GM12875 (cell line): ENCODE results near the gene LGR4.

Experiments
- H3K4me3 ChIP-seq: one replicate; pipeline ENCODE4 v1.5.1; 2011; ENCODE audit warnings: low read depth, low read length, control low read depth
- TF ChIP-seq, protein P1 (sequence below): IDR thresholded peaks from 2 replicates; pipeline ENCODE4 v1.5.1; 2011; ENCODE audit warnings: low read depth, mild to moderate bottlenecking, control low read depth, inconsistent platforms, low read length, moderate library complexity, borderline replicate concordance; ENCODE audit not compliant: insufficient read depth

LGR4 gene

DNA sequence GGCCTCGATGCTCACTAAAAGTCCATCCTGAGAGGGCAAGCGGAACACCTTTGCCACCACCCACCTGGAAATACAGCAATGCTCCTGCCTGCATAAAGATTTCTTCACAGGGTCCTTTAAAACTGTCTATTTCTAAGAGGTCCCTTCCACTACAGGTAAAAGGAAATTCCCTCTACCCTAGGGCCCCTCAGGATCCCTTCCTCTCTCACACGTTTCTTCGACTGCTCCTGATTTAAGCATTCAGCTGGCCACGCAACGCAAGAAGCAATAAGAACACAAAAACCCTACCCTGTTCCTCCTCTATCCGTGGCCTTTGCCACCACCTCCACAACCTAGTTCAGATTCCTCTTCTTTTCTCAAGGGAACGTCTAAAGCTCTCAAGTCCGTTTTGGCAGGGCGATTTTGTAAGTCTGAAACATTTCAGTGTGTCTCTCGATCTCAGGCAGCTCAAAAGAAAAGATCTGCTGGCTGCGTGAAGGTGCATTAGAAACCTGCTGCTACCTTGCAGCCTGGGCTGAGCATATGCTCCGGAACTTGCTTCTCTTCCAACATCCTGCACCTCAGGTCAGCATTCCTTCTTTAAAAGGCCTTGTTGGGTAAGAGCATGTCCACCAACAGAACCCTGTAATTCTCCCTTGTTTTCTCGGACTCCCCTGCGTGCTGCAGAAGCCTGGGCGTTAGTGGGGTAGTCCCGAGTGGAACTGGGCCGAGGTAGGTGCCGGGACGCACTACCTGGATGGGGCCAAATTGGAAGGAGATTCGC is 1.6 kb downstream of the LGR4 start:
- H3K4me3 ChIP-seq, result no peak overlapping the region
- TF ChIP-seq, protein P1, sequence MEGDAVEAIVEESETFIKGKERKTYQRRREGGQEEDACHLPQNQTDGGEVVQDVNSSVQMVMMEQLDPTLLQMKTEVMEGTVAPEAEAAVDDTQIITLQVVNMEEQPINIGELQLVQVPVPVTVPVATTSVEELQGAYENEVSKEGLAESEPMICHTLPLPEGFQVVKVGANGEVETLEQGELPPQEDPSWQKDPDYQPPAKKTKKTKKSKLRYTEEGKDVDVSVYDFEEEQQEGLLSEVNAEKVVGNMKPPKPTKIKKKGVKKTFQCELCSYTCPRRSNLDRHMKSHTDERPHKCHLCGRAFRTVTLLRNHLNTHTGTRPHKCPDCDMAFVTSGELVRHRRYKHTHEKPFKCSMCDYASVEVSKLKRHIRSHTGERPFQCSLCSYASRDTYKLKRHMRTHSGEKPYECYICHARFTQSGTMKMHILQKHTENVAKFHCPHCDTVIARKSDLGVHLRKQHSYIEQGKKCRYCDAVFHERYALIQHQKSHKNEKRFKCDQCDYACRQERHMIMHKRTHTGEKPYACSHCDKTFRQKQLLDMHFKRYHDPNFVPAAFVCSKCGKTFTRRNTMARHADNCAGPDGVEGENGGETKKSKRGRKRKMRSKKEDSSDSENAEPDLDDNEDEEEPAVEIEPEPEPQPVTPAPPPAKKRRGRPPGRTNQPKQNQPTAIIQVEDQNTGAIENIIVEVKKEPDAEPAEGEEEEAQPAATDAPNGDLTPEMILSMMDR, result no peak

DNA sequence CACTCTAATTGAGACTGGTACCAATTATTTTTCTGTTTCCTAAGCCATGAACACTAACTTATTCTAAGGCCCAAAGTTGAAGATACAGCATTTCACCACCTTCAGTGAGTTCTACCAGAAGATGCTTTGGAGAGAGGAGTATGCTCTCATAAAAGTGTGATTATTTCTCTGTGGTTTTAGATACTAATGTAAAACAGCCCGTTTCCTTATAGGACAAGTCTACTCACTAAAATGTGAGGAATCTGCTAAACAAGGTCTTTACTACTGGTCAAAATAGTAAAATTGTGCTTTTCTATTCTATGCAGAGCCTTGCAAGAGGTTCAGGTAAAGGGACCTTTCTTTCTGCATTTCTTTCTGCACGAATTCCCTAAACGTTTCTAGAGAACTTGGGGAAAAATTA is 2.4 kb downstream of the LGR4 start:
- TF ChIP-seq, protein P1, result no peak
- H3K4me3 ChIP-seq, result no peak overlapping the region

DNA sequence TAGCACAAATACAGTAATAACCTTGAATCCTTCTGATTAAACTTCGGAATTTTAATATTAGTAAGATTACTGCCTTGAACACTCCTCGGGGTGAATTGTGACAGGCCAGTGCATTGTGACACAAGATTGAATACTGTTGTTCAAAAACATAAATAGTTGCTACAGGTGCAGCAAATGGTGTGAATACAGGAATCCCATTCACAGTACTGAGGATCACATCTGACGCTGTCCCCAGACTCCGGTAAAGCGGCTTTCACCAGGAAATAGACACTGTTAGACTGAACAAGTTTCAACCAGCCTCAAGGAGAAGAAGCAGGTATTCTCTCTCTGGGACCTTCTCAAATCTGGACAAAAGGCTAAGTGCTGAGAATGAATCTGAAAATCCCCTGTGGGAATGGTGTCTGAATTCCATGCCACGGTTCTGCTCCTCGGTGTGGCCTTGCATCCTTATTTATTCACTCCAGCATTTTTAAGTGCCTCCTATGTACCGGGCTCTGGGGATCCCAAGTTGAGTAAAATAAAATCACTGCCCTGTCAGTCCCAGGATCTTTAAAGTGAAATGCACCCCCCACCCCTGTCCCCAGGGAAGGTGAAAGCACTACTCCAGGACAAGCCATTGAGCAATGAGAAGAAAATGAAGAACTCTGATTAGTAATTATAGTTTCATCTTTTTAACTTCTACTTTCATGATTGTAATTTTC is 3.4 kb downstream of the LGR4 start:
- TF ChIP-seq, protein P1, result no peak
- H3K4me3 ChIP-seq, result no peak overlapping the region

DNA sequence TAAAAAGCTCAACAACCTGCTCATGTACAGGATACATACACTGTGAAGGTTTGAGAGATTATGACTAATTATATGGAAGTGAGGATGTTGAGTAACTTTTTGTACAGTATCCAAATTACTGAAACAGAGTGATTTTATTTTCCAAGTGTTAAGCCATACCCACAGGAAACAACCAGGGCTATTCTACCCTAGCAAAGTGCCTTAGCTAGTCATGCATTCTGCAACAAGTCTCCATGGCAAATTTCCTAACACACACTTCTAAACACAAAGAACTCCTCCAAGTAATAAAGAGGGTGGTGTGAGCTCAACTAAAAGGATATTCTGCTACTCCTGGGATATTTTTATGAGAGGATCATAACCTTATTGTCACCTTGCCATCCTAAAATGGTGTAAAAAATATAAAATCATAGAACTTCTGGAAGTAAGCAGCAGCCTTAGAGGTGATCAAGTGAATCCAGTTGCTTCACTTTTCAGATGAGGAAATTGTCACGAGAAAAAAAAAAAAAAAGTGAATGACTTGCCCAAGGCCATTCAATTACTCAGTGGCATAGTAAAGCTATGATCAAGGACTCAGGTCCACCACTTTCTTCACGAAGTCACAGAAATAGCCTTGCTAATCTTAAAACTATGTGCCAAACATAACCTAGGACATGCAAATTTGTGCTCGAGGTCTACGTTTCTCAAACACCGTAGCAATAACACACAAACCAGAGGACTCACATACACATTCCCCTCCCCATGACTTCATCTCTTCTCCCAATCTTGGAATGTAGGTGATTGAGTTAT is 4.2 kb downstream of the LGR4 start:
- TF ChIP-seq, protein P1, result no peak
- H3K4me3 ChIP-seq, result no peak overlapping the region

DNA sequence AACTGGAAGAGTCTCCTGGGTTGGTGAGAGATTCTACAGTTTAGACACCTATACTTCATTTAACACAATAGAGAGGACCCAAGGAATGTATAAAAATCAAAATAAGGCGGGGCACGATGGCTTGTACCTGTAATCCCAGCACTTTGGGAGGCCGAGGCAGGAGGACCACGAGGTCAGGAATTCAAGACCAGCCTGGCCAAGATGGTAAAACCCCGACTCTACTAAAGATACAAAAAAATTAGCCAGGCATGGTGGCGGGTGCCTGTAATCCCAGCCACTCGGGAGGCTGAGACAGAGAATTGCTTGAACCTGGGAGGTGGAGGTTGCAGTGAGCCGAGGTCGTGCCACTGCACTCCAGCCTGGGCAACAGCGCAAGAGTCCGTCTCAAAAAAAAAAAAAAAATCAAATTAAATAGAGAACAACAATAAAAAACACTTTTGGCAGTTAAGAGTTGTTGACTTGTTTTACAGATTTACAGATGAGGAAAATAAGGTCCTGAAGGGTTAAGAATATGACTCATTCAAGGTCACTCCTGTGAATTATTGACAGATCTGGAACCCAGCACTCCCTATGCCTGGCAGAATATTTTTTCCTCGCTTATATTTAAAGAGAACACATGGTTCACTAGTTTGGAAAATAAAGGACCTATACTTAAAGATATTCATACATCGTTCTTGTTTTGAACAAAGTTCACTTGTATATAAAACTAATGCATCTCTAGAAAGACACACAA is 5.2 kb downstream of the LGR4 start:
- TF ChIP-seq, protein P1, result no peak
- H3K4me3 ChIP-seq, result no peak overlapping the region

DNA sequence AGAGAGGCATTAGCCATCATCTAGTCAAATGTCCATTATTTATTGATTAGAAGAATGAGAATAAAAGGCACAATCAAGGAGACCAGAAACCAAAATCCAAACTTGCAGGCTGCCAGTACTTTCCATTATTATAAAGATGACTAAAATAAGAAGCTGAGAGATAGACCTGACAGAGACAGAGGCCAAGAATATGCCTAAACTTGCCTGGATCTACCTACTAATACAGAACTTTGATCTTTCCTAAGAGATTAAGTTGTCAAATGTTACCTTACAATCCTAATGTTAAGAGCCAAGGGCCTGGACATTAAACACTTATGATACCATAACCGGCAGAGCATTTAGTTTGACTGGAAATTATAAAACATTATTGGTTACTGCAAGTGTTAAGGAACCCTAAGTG is 6.2 kb downstream of the LGR4 start:
- TF ChIP-seq, protein P1, result no peak
- no peak overlapping the region for H3K4me3 ChIP-seq
